Keratinocyte (primary cell): Measurements from ENCODE around the gene ADGRG1. TPM values are rescaled to one million over a fixed set of nuclear protein-coding genes. Genes with fewer than 3 reads are reported as not detected.

Experiments
- DNase-seq: peaks from one replicate; pipeline ENCODE4 v3.0.0-alpha.2; 2011; ENCODE audit warnings: low read depth, missing footprints, low spot score
- FAIRE-seq: peaks from 2 replicates; lab custom pipeline; 2011; peaks lifted over from hg19 to GRCh38; lab: Jason Lieb, UNC
- H2AFZ ChIP-seq: 2 replicates; pipeline ENCODE4 v1.6.0; 2012; ENCODE audit warnings: low read length, control low read depth, inconsistent platforms; ENCODE audit not compliant: control insufficient read depth
- H3K27ac ChIP-seq: 2 replicates; pipeline ENCODE4 v1.5.1; 2011; ENCODE audit warnings: low read length; ENCODE audit not compliant: control insufficient read depth, insufficient read depth
- H3K27me3 ChIP-seq: 3 replicates; pipeline ENCODE4 v1.6.0; 2011; ENCODE audit warnings: low read length; ENCODE audit not compliant: control insufficient read depth, insufficient read depth; ENCODE audit errors: extremely low read depth
- H3K36me3 ChIP-seq, 2 experiments: 2 replicates in 1 of 2; 3 replicates in 1 of 2; pipeline ENCODE4 v1.5.1; 2011; ENCODE audit warnings: low read length in 2 of 2, mild to moderate bottlenecking in 1 of 2; ENCODE audit not compliant: control insufficient read depth in 2 of 2, insufficient read depth in 2 of 2; ENCODE audit errors: extremely low read depth in 1 of 2
- H3K4me1 ChIP-seq: 3 replicates; pipeline ENCODE4 v1.5.1; 2011; ENCODE audit warnings: low read length; ENCODE audit not compliant: control insufficient read depth, insufficient read depth; ENCODE audit errors: extremely low read depth
- H3K4me2 ChIP-seq: 3 replicates; pipeline ENCODE4 v1.6.0; 2011; ENCODE audit warnings: low read depth, low read length; ENCODE audit not compliant: control insufficient read depth, insufficient read depth; ENCODE audit errors: extremely low read depth
- H3K4me3 ChIP-seq, 3 experiments: fragments of 200-600 bp in 1 of 3; sonication (generic) in 1 of 3; 2 replicates in 2 of 3; 3 replicates in 1 of 3; pipeline ENCODE4 v1.5.1; 2011 to 2016; ENCODE audit warnings: low read length in 3 of 3, mild to moderate bottlenecking in 3 of 3, control low read depth in 2 of 3, inconsistent platforms in 1 of 3, low read depth in 1 of 3, mixed read lengths in 1 of 3, mixed run types in 1 of 3, moderate library complexity in 1 of 3; ENCODE audit not compliant: control insufficient read depth in 2 of 3, insufficient read depth in 2 of 3; ENCODE audit errors: extremely low read depth in 1 of 3
- H3K79me2 ChIP-seq: 2 replicates; pipeline ENCODE4 v1.6.0; 2012; ENCODE audit warnings: low read length; ENCODE audit not compliant: control insufficient read depth, insufficient read depth
- H3K9ac ChIP-seq: 3 replicates; pipeline ENCODE4 v1.6.0; 2011; ENCODE audit warnings: low read length; ENCODE audit not compliant: control insufficient read depth, insufficient read depth; ENCODE audit errors: extremely low read depth
- H3K9me1 ChIP-seq: 3 replicates; pipeline ENCODE4 v1.6.0; 2011; ENCODE audit warnings: low read length; ENCODE audit not compliant: control insufficient read depth, insufficient read depth; ENCODE audit errors: extremely low read depth
- H3K9me3 ChIP-seq: 2 replicates; pipeline ENCODE4 v1.5.1; 2012; ENCODE audit warnings: low read depth, low read length; ENCODE audit not compliant: control insufficient read depth
- H4K20me1 ChIP-seq: 3 replicates; pipeline ENCODE4 v1.6.0; 2011; ENCODE audit warnings: low read length; ENCODE audit not compliant: control insufficient read depth, insufficient read depth; ENCODE audit errors: extremely low read depth
- CTCF ChIP-seq, 3 experiments: IDR thresholded peaks in 1 of 3; conservative IDR thresholded peaks in 1 of 3; optimal IDR thresholded peaks in 1 of 3; 2 replicates in 2 of 3; 3 replicates in 1 of 3; pipeline versions ENCODE3 to v1.5.1; 2011; ENCODE audit warnings: low read length in 3 of 3, mild to moderate bottlenecking in 3 of 3, moderate library complexity in 2 of 3, control low read depth in 1 of 3, inconsistent platforms in 1 of 3; ENCODE audit not compliant: insufficient read depth in 2 of 3; ENCODE audit errors: extremely low read depth in 1 of 3
- EZH2 ChIP-seq: IDR thresholded peaks from one replicate; pipeline ENCODE4 v1.6.1; 2012; ENCODE audit warnings: inconsistent platforms, mild to moderate bottlenecking, low read length, moderate library complexity
- dilution Hi-C: fragments of 300-500 bp; cut with MboI; formaldehyde crosslinking; loops from one replicate; pipeline ENCODE4 v1.7.0; 2020; ENCODE audit warnings: low sequenced_read_pairs; ENCODE audit not compliant: extremely low pct_ligation_motif_present
- polyA plus RNA-seq, 5 experiments: library from polyadenylated mRNA; depleted of rRNA in 3 of 5; stranded (reverse) in 3 of 5; stranded (forward) in 1 of 5; unstranded in 1 of 5; fragments of >200 nt; gene quantifications; 1 replicate in 1 of 5; 2 replicates in 3 of 5; 3 replicates in 1 of 5; pipeline versions ENCODE4 v1.2.1 to v1.2.3, GENCODE V29; 2011 to 2012; ENCODE audit warnings: missing spikeins in 2 of 5, low read depth in 1 of 5, low replicate concordance in 1 of 5

The ADGRG1 gene
- polyA plus RNA-seq, 1 donor (not counting 4 experiments of a cell fraction or from before 2014, with no cell fraction given): 28.4 TPM

GRCh38 chr16:57648125-57648524 lies 19.7 kb downstream of the ADGRG1 start:
- TF ChIP-seq CTCF (optimal IDR thresholded peaks at IDR 0.05 in 1 of 3, IDR thresholded peaks at IDR 0.05 in 1 of 3, conservative IDR thresholded peaks at IDR 0.05 in 1 of 3; ENCODE audit: extremely low read depth in 1 of 3, insufficient read depth in 2 of 3, low read length in 3 of 3) (no peak), EZH2 (no peak)
- no peak overlapping the region for H2AFZ ChIP-seq
- H3K9me3 ChIP-seq: no peaks in the 10 kb centered on the region
- H4K20me1 ChIP-seq: peaks cover 3% of the 10 kb centered on the region
- FAIRE-seq: no peak
- H3K79me2 ChIP-seq: peaks cover 8% of the 10 kb centered on the region
- H3K4me3 ChIP-seq: no peak overlapping the region
- dilution Hi-C loops: no loop called here
- no peak for DNase-seq
- no peak overlapping the region for H3K9ac ChIP-seq
- no peaks in the 10 kb centered on the region for H3K27me3 ChIP-seq
- peaks cover 41% of the 10 kb centered on the region for H3K4me1 ChIP-seq
- H3K4me2 ChIP-seq: no peak overlapping the region
- H3K36me3 ChIP-seq: peaks cover 33 to 38% of the 10 kb centered on the region in 2 experiments
- H3K9me1 ChIP-seq: peaks cover under 1% of the 10 kb centered on the region
- H3K27ac ChIP-seq: no peak overlapping the region

- Histone ChIP-seq H3K4me3 (no peak overlapping the region), H3K4me1 (peaks cover 43% of the 10 kb centered on the region), H3K4me2 (no peak overlapping the region), H3K9me3 (no peaks in the 10 kb centered on the region), H3K27me3 (no peaks in the 10 kb centered on the region), H3K9me1 (no peaks in the 10 kb centered on the region), H3K27ac (no peak overlapping the region), H2AFZ (no peak overlapping the region), H3K9ac (no peak overlapping the region), H3K36me3 (peaks cover 34 to 40% of the 10 kb centered on the region in 2 experiments), H3K79me2 (peaks cover 8% of the 10 kb centered on the region), H4K20me1 (peaks cover 3% of the 10 kb centered on the region)
- dilution Hi-C loops: no loop called here
- peak; percentile 53 for FAIRE-seq
- TF ChIP-seq EZH2: no peak
- TF ChIP-seq CTCF (optimal IDR thresholded peaks at IDR 0.05 in 1 of 3, IDR thresholded peaks at IDR 0.05 in 1 of 3, conservative IDR thresholded peaks at IDR 0.05 in 1 of 3; ENCODE audit: extremely low read depth in 1 of 3, insufficient read depth in 2 of 3, low read length in 3 of 3): peak; percentile 100
- DNase-seq: no peak
These were observed 20.4 kb downstream of the ADGRG1 start for GRCh38 chr16:57648581-57649442.
